ENCODE data around the gene ZNF568.

ZNF568 gene

GRCh38 chr19:37007587-37008220 is 91.6 kb downstream of the ZNF568 start:
- peak; percentile 44 for DNase-seq

- DNase-seq, result no peak
Observed at GRCh38 chr19:37009871-37010270, 93.7 kb downstream of the ZNF568 start.

GRCh38 chr19:37012093-37012745 is 96.1 kb downstream of the ZNF568 start:
- no peak for DNase-seq

GRCh38 chr19:37014456-37014855 is 98.3 kb downstream of the ZNF568 start:
- DNase-seq, result no peak

GRCh38 chr19:37045140-37045539 is 129.0 kb downstream of the ZNF568 start:
- no peak for DNase-seq
